ENCODE data around the gene PTPRB. TPM values are rescaled to one million over a fixed set of nuclear protein-coding genes. Genes with fewer than 3 reads are reported as not detected.

The PTPRB gene
- total and polyA plus RNA-seq, 2 donors (not counting 3 experiments of a cell fraction or from before 2014, with no cell fraction given) = 64.1 to 151 TPM

- no TSS peak for BruUV-seq (replicated peaks)
- Histone ChIP-seq H2AFZ (ENCODE audit: low read depth, low read length) (no peak overlapping the region), H3K9ac (replicated peaks; ENCODE audit: extremely low read depth, insufficient read depth, low read length) (no peak overlapping the region), H3K27me3 (ENCODE audit: control insufficient read depth in 2 of 2, insufficient read depth in 2 of 2, low read length in 2 of 2) (no peaks in the 10 kb centered on the region), H3K4me3 (replicated peaks in 1 of 3; ENCODE audit: insufficient read depth in 1 of 3, low read depth in 1 of 3, low read length in 3 of 3) (no peak overlapping the region), H3K79me2 (ENCODE audit: control insufficient read depth, insufficient read depth, low read length) (no peaks in the 10 kb centered on the region), H3K27ac (ENCODE audit: insufficient read depth, low read depth, low read length) (no peak overlapping the region), H4K20me1 (replicated peaks; ENCODE audit: control insufficient read depth, extremely low read depth, insufficient read depth, low read length) (no peaks in the 10 kb centered on the region), H3K9me1 (replicated peaks; ENCODE audit: control insufficient read depth, extremely low read depth, insufficient read depth, low read length) (no peaks in the 10 kb centered on the region), H3K4me2 (ENCODE audit: insufficient read depth, low read length) (no peak overlapping the region), H3K36me3 (ENCODE audit: control insufficient read depth in 2 of 2, extremely low read depth in 1 of 2, insufficient read depth in 2 of 2, low read length in 2 of 2) (peaks cover 30 to 38% of the 10 kb centered on the region in 2 experiments), H3K4me1 (ENCODE audit: control insufficient read depth, extremely low read depth, insufficient read depth, low read length) (peaks cover 7% of the 10 kb centered on the region), H3K9me3 (replicated peaks; ENCODE audit: control insufficient read depth, insufficient read depth, low read length) (no peaks in the 10 kb centered on the region)
- no peak for DNase-seq (ENCODE audit: low read depth, low spot score)
- dilution Hi-C loops (cut with MboI; ENCODE audit: extremely low pct_ligation_motif_present, low sequenced_read_pairs) = no loop called here
- CTCF ChIA-PET = interaction anchor here (1.1 to 1.4 kb wide), 2 partner anchors 8 to 620 kb away, joined by 4 read pairs; no protein-coding TSS in a partner anchor
- intact Hi-C loops (cut with micrococcal nuclease) = no loop called here
- no peak for FAIRE-seq
- POLR2A ChIA-PET = no interaction called here
- TF ChIP-seq MAX (IDR thresholded peaks at IDR 0.05; ENCODE audit: insufficient read depth, insufficient read length) (no peak), JUN (IDR thresholded peaks at IDR 0.05; ENCODE audit: borderline replicate concordance, insufficient read depth, insufficient read length, low read depth) (no peak), FOS (IDR thresholded peaks at IDR 0.05; ENCODE audit: borderline replicate concordance, insufficient read depth, low read length) (no peak), EZH2 (IDR thresholded peaks at IDR 0.05; ENCODE audit: borderline replicate concordance, low read depth, low read length, severe bottlenecking) (no peak), POLR2A (IDR thresholded peaks at IDR 0.05; ENCODE audit: low read depth, low read length) (no peak), GATA2 (IDR thresholded peaks at IDR 0.05; ENCODE audit: insufficient read depth, insufficient read length, low read depth, low read length) (no peak), MYC (IDR thresholded peaks at IDR 0.05; ENCODE audit: low read depth, low read length) (no peak), POLR2AphosphoS5 (IDR thresholded peaks at IDR 0.05; ENCODE audit: insufficient read depth, low read depth, low read length) (no peak), CTCF (IDR thresholded peaks at IDR 0.05; ENCODE audit: extremely low read depth in 1 of 2, insufficient read depth in 1 of 2, low read depth in 1 of 2, low read length in 2 of 2) (no peak)
These were observed 116.4 kb downstream of the PTPRB start for GRCh38 chr12:70520847-70521246.
